NCI-H345 treated with DMSO at 0.1 percent for 48 hours (cell line): Measurements from ENCODE around the gene NFYA.

ENCODE experiments used
- DNase-seq: peaks from one replicate; lab custom pipeline; 2025; ENCODE audit not compliant: unreplicated experiment; lab: John Stamatoyannopoulos, UW

NFYA gene

DNA sequence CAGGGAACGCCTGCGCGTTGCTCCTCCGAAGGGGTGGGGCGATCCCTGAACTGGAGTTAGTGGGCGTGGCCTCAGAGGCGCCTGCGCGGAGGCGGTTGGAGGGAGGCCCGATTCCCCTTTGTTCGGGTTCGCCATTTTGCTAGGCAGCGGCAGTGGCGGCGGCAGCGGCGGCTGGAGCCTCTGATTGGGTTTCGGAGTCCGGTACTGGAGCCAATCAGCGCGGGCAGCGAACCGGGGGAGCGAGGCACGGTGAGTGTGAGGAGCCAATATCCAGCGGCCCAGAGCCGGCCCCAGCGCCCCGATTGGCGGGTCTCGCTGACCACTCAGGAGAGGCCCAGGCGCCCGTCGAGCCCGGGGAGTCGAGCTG is at the start of gene NFYA:
NFYA (plus strand) TSS at position 139 of the 367 bp plus-strand sequence. CDS start 6,116 bp downstream, outside the sequence.
- no peak for DNase-seq

DNA sequence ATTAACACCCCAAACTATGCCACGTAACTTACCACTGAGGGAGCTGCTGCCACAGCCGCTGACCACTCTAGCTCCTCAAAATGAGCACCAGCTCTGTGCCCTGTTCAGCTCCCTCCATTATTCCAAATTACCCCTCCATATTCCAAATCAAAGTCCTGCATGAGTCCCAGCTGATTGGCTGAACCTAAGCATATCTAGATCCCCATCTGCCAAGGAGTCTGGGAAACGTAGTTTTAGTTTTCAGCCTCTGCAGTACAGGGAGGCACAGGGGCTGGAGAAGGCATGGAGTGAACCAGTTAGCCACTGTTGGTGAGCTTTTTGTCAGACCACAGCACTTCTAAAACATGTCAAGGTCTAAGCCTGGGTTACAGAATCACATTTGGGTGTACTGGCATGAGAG is 49.7 kb upstream of the NFYA start:
- no peak for DNase-seq

DNA sequence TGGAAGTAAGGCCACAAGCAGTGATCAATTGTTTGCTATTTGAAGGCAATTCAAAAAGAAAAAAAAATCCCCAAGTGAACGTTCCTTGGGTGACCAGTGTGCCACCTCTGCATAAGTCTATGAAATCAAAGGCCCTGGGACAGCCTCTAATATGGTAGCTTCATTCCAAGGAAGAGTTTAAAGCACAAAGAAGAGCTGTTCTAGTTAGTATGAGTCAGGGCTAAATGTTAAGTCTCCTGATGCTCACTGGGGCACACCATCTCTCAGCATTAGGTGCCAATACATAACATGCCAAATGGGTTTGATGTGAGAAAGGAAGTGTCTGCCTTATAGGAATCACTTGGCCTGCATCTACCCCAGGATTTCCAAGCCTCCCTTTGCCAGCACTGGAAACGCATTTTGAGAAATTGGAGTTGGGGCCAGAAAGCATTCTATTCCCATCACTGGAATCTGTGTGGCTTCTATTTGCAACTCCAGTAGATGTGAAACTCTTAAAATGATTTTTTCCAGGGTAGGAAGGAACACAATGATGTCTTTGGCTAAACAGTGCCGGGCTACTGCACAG is 46.7 kb upstream of the NFYA start:
- DNase-seq, result no peak

DNA sequence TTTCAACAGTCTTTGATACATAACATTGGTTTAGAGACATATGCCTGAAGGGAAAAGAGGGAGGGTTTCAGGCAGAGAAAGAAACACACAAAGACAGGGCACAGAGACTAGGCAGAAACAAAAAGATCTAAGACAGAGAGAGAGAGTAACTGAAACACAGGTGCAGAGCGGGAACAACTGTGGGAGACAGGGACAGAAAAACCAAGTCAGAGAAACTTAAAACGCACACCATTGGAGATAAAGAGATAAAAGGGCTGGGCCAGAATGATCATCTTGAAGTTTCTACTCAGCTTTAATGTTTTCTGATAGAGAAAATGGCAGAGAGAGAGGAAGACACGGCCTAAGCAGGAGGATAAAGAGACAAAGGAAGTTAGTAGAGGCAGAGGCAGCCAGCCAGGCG is 45.5 kb upstream of the NFYA start:
- DNase-seq, result no peak

DNA sequence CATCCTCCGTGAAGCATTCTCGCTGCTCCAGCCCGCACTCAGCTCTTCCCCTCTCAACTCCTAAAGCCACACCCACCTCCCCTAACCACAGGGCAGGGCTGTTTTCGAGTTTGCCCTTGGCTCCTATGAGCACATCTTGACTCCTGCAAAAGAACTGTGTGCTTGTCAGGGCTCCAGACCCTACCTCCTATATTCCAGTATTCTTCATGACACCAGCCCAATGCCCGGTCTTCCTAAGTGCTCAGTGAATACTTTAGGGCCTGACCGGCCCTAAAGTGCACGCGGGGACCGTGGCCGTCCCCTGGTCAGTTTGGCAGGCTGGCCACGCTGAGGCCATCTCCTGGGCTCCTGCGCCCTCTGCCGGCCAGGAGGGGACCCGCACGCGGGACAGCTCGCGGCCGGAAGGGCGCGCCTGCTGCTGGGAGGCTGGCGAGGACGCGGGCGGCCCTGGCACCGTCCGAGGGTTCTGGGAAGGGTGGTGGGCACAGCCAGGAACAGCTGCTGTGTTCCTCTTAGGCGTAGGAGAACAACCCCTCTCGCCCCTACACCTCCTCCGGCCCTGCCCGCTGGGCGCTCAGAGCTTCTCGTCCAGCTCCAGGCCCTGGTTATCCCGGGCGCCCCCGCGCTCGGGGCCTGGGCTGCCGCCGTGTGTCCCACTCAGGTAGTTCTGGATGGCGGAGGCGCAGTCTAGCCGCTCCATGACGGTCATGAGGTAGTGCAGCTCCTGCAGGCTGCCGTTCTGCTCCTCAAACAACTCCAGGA is 44.8 kb upstream of the NFYA start:
- DNase-seq, result no peak

DNA sequence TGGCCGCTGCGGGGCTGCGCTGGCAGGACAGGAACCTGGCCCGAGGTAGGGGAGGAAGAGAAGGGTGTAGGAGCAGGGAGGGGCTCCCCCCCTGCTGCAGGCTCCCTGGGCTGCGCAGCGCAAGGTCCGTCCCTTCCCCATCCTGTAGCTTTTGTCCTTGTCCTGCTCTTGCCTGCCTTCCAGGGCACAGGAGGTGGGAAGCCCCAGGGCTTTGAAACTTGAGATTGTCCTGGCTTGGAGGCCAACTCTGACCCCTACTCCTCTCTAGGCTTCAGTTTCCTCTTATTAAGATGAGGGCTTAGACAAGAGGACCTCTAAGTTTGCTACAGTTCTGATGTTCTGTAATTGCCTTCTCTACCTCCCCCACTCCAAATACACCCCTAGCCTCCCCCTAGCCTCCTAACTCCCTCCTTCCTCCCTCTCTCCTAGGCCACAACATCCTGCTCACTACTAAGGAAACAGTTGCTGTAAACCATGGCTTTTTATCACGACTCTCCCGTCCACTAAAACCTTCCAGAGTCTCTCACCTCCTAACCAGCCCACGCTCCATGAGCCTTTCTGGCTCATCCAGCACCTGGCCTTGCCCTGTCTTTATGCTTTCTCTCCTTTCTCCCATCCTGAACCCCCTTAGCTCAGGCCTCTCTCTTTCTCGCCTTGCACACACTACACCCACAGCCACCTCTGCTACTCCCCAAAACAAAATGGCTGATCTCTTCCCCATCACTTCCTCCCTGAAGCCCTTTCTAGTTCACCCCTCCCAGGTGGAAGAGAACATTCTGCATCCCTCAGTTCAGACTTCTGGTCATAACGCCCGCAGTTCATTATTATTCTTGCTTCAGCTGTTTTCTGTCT is 44.0 kb upstream of the NFYA start:
- DNase-seq, result no peak

DNA sequence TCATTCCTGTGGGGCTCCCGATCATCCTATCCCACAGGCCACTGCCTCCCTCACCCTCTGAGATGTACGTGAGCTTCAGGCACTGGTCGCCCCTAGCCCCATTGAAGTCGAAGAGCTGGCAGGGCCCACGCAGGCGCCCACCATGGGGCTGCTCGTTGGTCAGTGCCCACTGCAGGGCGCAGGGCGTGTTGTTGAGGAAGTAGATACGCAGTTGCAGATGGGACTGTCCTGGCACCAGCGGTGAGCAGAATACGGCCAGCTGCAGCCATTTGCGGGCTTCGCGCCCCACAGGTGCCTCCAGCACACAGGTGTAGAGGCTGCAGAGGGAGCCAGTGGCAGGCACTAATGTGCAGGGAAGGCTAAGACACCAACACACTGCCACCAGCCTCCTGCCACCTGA is 39.9 kb upstream of the NFYA start:
- no peak for DNase-seq

DNA sequence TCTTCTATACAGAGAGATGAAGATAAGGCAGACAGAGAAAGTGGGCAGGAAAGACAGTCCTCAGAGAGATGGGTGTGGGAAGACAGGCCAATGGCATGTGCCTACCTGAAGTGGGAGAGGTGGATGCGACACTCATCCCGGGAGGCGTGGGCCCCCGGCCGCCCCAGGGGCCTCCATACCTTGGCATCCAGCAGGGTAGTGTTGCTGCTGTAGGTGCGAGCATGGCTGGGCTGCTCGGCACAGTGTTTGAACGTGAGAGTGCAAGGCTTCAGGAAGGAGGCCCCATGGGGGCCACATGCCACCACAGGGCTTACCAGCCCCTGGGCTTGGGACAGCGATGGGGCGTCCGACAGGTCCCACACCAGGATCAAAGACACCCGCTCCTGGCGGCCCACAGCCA is 39.0 kb upstream of the NFYA start:
- no peak for DNase-seq

DNA sequence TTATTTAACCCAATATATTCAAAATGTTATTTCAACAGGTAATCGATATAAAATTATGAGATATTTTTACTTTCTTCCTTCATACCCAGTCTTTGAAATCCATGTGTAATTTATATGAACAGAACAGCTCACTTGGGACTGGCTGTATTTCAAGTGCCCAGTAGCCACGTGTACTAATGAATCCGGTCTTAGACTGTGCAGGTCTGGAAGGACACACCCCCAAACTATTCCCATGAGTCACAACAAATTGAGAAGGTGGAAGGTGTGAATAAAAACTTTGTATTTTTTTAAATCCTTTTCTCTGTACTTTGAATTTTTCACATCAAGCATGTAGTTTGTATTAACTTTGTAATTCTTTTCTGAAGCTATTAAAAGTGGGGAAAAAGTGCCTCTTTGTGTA is 36.6 kb upstream of the NFYA start:
- DNase-seq, result no peak

DNA sequence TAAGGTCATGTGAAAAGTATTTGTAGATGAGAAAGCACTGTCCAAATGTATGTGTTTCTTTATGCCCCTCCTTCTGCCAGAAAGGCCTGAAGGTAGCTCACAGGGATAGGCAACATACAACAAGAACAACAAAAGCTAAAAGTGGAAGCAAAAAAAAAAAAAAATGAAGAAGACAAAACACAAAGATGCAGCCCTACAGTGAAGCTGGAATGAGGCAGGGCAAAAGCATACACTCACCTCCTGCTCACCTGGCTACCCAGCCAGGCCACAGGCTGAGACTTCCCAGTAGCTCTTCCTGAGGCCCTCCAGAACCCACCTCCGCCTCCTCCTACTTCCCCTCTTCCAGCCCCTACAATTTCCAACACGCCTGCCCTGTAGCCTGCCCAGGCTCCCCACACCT is 36.2 kb upstream of the NFYA start:
- DNase-seq, result no peak

DNA sequence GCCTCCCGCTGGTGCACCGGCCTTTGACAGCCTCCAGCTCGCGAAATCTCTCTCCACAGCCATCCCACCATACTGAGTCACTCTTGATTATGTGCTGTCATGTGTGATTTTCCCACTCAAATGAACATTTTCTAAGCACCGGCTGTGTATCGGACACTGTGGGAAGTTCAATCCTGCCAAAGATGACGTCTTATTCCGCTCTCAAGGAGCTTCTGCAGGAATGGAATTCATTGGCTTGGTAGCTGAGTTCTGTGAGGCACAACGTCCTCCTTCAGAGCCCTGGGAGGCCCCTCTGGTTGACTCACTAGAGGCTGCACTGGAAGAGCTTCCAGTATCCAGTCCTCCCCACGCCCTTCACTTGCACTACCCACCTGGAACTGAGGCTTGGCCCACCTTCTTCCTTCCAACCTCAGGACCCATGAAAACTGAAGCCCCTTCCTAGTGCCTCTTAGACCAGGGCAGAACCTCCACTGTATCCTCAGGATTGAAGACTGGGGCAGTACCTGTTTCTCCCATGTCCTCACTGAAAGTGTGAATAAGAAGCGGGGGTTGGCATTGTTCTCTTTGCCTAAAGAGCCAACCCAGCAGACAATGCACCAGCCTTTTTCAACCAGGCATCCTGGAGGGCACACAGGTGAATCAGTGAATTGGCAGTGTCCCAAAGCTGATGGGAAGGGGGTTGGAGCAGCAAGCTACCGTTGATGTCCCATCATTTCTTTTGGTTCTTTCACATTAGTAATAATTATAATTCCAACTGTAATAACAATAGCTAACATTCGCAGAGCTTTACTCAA is 35.5 kb upstream of the NFYA start:
- peak; percentile 47 for DNase-seq

DNA sequence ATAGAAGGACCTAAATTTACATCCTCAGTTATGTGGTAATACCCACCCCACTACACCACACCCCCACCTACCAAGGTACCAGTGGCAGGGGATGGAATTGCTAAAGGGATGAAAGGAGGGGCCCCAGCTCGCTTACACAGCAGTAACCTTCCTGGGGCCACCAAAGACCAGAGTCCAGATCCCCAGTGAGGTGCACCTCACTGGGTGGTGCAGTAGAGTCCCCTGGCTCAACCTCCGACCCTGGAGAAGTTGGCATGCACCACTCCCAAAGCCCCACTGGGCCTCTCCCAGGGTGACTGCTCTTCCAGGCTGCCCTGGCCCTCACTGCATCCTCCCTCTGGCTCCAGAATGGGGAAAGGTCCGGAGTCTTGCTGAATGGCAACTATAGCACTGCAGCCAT is 34.6 kb upstream of the NFYA start:
- no peak for DNase-seq

DNA sequence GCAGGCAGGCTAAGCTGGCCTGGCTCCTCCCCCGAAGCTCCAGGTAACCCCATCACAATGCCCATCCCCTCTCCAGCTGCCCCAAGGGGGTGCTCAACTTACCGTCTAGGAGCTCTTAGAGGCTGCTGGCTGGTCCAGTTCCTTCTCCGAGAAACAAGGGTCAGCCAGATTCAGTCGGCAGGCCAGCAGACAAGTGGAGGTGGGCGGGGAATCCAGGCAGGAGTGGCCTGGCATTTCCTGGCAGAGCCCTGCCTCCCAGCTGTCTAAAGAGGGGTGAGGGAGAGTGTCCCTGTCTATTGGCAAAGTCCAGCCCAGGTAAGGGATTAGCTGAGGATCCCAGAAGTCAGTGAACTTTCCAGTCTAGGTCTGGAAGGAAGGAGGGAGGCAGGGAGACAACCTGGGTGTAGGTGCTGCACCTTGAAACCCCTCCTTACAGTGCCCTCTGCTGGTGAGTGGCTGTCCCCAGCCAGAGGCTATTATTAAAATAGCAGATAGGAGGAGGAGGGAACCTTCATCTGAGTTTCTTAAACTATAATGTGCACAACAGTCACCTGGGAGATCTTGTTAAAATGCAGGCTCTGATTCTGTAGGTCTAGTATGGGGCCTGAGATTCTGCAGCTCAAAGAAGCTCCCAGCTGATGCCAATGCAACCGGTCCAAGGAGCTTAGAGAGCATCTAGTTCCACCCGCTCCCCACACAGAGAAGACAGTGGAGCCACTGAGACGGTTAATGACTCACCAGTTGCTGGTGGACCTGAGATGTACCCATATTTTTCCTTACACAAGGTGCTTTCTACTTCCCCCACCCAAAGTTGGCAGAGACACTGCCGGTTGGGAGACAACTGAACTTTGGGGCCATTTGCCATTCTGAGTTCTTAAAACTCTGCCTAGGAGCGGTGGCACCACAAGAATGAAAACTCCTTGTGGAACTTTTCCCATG is 33.4 kb upstream of the NFYA start, which contains the start of gene UNC5CL:
UNC5CL (minus strand) TSS at position 162 of the 939 bp plus-strand sequence. CDS start 4,147 bp downstream, outside the sequence.
- peak; percentile 5 for DNase-seq

DNA sequence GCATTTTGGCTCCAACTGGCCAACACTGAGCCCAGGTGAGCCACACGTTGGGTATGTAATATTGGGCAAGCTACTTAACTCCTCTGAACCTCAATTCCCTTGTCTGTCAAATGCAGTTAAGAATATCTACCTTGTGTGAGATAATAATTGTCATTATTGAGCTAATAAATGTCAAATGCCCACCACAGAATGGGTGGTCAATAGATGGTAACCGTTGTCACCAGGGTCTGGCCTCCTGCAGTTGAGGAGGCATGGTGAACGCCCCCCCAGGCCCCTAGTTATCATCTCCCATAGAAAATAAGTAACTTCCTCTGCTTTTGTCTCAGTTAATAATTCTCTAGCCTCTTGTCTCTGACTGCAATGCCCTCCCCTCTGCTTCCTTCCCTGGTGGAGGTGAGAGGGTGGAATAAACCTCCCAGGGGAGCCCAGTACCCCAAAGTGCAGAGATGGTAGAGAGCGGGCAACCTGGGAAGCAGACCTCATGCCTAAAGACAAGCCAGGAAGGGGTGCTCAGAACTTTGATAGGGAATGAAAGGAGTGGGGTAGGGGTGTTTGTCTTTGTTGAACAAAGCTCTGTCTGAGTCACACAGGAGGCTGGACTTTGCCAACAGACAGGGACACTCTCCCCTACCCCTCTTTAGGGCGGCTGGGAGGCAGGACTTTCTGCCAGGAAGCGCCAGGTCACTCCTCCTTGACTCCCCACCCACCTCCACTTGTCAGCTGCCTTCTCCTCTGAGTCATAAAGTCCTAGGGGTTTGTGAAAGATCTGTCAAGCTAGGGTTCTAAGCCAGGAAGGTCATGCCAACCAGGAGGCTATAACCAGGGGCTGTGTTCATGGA is 32.5 kb upstream of the NFYA start:
- DNase-seq, result no peak

DNA sequence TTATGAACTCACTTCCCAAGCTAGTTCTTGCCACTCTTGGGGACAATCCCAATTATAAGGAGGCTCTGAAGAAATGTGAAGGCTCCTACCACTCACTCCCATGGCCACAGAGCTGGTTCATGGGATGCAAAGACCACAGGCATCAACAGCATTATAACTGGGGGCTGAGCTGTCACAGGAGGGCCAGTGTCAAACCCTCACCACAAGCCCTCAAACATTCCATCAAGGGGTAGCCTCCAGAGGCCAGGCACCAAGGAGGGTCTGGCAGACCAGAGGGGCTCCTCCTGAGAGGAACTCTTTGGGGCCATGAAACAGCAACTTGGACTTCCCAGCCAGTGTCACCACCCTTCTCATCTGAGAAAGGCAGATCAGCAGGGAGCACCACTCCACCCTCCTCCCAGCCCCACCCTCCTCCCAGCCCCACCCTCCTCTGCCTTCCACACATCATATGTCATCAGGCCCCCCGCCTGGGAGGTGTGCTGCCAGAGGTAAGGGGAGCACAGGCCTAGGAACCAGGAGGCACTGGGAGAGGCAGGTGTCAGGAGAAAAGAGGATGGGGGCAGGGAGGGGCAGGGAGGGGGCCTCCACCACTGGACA is 31.7 kb upstream of the NFYA start:
- no peak for DNase-seq

DNA sequence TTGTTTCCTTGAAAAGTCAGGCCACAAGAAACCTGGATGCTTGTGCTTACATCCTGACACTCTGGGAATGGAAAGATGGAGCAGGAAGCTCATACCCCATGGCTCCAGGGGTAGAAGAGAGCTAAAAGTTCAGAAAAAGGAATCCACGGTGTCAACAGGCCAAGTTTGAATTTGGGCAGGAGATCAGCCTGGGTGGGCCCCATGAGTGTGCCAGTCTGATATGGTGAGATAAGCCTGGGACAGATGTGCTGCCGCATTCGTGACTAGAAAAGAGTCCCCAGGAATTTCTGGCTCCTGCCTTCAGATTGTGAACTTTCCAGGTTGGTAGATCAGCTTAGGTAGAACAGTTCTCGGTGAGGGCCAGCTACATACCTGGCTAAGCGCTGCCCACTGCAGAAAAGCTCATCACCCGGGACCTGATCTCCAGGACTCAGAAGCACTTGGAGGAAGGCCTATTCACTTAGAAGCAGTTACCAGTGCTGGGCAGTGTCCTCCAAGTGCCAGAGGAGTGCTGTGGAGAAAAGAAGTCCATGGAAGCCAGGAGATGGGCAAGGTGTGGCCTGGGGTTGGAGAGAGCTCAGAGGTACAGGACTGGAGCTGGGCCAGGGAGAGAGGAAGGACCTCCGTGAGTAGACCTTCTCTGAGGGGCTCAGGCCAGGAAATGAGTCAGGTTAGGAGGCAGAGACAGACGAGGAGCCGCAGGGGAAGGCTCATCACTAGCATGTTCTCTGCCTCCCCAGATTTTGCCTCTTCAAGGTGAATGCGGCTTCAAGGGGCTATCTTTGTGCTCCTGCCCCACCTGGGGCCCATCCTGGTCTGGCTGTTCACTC is 30.3 kb upstream of the NFYA start, which contains the start of gene TSPO2:
TSPO2 (plus strand) TSS at position 242 of the 830 bp plus-strand sequence; CDS start at position 761, 519 bp downstream.
- DNase-seq, result no peak

DNA sequence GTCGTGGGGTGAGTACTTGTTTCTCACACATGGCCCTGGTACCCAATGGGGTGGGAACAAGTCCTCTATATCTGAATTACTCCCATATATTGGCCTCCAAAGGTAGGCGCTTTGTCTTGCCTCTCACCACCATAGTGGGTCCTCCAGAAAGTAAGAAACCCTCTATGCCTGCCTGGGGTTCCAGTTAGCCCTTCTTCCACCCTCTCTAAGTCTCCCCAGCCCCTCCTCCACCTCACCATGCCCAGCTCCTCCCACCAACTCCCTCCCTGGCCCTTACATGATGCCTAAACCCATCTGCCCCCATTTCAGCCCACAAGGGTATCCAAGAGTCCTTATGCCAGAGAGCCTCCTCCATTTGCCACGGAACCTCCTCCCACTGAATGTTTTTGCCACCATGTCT is 29.6 kb upstream of the NFYA start:
- DNase-seq, result no peak

DNA sequence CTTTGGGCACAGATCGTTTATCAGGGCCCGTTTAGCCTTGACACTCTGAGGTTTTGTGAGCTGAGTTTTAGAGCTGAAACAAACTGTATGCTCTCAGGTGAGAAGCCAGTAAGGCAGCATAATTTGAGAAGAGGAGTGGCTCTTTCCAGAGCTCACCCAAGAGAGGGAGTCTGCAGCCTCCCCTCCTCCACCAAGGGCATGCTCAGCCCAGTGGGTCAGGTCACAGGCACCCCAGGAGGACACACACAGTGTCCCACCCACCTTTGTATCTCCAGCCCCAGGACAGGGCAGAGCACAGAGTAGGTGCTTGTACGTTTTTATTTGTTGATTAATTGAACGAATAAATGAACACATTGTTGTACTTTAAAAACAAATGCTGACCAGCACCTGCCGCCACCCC is 27.1 kb upstream of the NFYA start:
- no peak for DNase-seq
